C4-2B (cell line): ENCODE data around the gene ST13.

Experiments used
- CTCF ChIP-seq: fragments of 450-650 bp; conservative IDR thresholded peaks from 2 replicates; pipeline ENCODE4 v1.5.1; 2017; ENCODE audit warnings: mild to moderate bottlenecking
- ZFX ChIP-seq: fragments of 450-650 bp; IDR thresholded peaks from 2 replicates; pipeline ENCODE4 v1.6.1; 2017

DNA sequence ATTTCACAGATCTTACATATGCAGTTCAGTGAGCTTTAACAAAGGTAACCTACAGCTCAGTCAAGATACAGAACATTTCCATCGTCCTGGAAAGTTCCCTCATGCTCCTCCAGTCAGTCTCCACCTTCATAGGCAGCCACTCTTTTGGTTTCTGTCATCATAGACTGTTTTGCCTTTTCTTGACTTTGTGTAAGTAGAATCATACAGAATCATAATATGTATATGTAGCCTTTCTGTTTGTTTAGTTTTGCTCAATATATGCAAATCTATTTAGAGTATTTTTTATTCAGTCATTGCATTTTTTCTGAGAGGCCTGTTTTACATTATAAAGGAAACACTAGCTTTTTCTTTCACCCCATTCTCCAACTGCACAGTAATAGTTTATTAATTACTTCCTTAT, 20.5 kb upstream of the ST13 start:
- TF ChIP-seq CTCF, result no peak
- no peak for TF ChIP-seq ZFX
